Sigmoid colon (tissue), 4 donors: ENCODE data around the gene B3GAT1.

ENCODE experiments used
- EP300 ChIP-seq, 4 donors: sonication (generic); formaldehyde crosslinking; IDR thresholded peaks; one replicate each; pipeline ENCODE4 v1.6.1; 2017; ENCODE audit warnings: antibody characterized with exemption in 4 of 4
- POLR2AphosphoS5 ChIP-seq, 4 donors: sonication (generic); formaldehyde crosslinking; IDR thresholded peaks; one replicate each; pipeline ENCODE4 v1.6.1; 2017; ENCODE audit warnings: antibody characterized with exemption in 4 of 4
- TF ChIP-seq, protein P1 (sequence below), 4 experiments: fragments of 450-650 bp in 3 of 4; fragments of 200-600 bp in 1 of 4; IDR thresholded peaks; one replicate each; pipeline ENCODE4 v1.5.1; 2016 to 2019; ENCODE audit warnings: antibody characterized with exemption in 4 of 4, mild to moderate bottlenecking in 3 of 4, moderate library complexity in 2 of 4

DNA sequence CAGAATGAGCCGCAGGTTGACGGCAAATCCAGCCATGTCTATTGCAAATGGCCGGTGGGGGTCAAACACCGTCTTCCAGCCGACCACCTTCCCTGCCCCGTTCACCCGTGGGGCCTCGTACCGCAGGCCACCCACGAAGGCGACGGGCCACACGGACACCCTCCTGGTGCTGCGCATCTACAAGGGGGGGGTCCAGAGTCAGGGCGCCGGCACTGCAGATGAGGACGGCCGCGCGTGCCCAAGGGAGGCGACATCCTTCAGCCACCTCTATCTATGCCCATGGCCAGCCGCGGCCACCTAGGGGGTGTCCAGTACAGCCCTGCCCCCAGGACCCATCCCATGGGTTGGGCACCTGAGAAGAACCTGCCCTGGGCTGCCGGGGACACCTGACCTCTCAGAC, 29.2 kb downstream of the B3GAT1 start:
- TF ChIP-seq, protein P1, sequence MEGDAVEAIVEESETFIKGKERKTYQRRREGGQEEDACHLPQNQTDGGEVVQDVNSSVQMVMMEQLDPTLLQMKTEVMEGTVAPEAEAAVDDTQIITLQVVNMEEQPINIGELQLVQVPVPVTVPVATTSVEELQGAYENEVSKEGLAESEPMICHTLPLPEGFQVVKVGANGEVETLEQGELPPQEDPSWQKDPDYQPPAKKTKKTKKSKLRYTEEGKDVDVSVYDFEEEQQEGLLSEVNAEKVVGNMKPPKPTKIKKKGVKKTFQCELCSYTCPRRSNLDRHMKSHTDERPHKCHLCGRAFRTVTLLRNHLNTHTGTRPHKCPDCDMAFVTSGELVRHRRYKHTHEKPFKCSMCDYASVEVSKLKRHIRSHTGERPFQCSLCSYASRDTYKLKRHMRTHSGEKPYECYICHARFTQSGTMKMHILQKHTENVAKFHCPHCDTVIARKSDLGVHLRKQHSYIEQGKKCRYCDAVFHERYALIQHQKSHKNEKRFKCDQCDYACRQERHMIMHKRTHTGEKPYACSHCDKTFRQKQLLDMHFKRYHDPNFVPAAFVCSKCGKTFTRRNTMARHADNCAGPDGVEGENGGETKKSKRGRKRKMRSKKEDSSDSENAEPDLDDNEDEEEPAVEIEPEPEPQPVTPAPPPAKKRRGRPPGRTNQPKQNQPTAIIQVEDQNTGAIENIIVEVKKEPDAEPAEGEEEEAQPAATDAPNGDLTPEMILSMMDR (IDR thresholded peaks at IDR 0.05), result no peak
- TF ChIP-seq POLR2AphosphoS5 (IDR thresholded peaks at IDR 0.05), result no peak
- no peak for TF ChIP-seq EP300 (IDR thresholded peaks at IDR 0.05)
